GM21360 (cell line): ENCODE results near the gene OLR1.
"Not testable (repeated sequence)": the region's sequence is repeated elsewhere in the genome, so short reads cannot be mapped to it uniquely, and the experiment has no call there.

ENCODE experiments used
- ATAC-seq: cut with Tn5 transposase; IDR thresholded peaks from one replicate; pipeline ENCODE4 v1.9.1; 2021; ENCODE audit warnings: mild to moderate bottlenecking, moderate library complexity; ENCODE audit not compliant: unreplicated experiment

Gene OLR1

DNA sequence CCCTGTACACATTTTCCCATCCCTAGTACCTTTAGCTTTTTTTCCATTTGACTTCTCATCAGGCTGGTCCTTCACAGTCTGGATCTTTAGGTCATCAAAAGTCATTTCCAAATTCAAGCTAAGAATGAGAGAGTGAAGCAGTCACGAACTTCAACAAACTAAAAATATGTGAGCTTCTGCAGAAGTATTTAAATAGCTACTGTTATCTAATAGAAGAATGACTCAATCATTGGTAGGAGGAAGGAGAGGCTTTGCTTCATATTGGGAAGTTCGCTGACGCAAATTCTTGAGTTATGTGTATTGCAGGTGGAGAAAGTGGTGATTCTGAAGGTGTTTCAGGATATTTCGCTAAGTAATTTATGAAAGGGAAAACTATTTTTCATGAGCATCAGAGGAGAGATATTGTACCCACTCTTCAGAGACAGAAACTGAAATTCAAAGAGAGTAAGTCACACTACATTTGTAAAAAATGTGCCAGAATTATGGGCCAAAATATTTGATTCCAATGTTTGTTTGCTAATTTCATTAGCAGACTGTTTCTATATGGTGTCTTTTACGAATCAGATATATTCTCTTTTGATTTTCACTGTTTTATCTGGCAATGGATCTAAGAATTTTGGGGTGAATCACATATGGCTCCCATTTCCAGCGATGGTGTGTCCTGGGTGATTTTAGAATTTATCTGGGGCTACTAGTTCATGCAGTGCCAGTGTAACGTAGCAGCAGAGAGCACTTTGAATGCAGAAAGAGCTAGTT, at the start of gene OLR1:
Gene OLR1, minus strand, starts transcription at position 160 of the 756 bp plus-strand sequence. Its CDS starts 55 bp downstream, at position 105.
- no peak for ATAC-seq

DNA sequence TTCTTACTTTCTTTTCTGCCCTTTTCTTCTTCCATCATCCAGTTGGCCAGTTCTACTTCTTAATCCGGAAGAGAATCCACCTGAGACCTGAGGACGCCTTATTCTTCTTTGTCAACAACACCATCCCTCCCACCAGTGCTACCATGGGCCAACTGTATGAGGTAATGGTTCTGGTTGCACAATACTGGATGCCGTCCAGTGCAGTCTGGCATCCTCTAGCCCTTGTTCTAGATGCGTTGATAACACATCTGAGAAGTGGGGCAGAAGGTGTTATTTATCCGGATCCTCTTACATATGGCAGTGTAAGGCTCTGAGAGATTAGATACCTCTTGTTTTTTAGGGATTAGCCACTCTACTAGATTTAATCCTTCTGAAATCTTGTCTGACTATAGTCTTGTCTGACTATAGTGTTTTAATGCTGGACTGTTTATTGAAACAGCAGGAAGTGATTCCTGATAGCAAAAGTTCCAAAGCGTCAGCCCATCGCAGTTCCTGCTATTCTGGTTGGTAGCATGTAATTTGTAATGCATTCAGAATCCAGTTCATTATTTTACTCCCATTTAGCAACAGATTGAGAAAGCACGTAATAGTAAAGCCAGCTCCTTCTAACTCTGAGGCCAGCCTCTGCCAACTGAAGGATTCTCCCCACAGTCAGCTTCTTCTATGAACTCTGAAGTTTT, 48.6 kb upstream of the OLR1 start:
- ATAC-seq: no peak

DNA sequence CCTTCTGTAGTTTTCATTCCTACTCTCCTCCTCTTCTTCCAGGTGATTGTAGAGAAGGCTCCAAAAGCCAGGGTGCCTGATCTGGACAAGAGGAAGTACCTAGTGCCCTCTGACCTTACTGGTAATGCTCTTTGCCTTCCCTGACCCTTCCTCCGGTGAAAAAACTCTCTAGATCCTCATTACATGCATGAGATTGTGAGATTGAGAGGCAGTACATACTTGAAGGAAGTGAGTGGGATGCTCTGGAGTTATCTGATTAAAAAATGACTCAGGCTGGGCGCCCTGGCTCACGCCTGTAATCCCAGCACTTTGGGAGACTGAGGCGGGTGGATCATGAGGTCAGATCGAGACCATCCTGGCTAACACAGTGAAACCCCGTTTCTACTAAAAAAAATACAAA, 46.1 kb upstream of the OLR1 start:
- no peak for ATAC-seq

DNA sequence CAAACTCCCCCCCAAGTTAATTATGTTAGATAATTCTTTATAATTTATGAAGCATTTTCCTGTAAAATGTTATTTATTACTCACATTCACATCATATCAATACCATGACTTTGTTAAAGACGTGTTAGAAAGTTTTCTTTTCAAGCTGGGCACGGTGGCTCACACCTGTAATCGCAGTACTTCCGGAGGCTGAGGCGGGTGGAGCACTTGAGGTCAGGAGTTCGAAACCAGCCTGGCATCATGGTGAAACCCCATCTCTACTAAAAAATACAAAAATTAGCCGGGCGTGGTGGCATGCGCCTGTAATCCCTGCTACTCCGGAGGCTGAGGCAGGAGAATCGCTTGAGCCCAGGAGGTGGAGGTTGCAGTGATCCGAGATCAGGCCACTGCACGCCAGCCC, 44.0 kb upstream of the OLR1 start:
- ATAC-seq: not testable (repeated sequence)

DNA sequence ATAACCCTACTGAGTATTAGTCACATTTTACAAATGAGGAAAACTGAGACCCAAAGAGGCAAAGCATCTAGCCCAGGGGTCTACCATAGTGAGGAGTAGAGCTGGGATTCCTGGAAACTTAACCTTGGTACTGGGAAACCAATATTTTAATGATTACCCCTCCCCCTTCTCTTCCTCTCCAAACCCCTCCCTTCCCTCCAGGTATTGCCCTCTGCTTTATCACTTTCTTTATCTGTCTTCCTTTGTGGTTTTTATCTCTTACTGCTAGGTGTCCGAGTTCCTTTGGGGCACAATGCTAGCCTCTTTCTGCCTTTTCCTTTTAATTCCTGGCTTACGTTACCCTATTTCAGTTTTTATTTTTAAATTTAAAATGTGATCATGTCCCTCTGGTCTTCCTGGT, 43.5 kb upstream of the OLR1 start:
- no peak for ATAC-seq

DNA sequence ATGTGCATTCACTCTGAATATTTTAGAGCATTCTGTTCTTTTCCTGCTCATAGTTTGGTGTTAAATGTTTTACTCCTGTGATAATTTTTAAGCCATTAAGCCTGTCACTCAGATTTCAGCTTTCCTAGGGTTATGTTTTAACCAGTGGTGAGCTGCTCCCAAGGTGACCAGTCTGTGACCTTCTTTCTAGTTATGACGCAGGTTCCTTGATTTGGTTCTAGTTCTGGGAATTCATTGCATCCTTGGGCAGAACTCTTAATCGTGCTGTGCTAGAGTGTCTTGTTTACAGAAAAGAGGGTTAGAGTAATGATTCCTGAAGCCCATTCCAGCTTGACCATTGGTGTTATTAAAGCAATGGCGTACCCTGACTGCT, 42.9 kb upstream of the OLR1 start:
- no peak for ATAC-seq

DNA sequence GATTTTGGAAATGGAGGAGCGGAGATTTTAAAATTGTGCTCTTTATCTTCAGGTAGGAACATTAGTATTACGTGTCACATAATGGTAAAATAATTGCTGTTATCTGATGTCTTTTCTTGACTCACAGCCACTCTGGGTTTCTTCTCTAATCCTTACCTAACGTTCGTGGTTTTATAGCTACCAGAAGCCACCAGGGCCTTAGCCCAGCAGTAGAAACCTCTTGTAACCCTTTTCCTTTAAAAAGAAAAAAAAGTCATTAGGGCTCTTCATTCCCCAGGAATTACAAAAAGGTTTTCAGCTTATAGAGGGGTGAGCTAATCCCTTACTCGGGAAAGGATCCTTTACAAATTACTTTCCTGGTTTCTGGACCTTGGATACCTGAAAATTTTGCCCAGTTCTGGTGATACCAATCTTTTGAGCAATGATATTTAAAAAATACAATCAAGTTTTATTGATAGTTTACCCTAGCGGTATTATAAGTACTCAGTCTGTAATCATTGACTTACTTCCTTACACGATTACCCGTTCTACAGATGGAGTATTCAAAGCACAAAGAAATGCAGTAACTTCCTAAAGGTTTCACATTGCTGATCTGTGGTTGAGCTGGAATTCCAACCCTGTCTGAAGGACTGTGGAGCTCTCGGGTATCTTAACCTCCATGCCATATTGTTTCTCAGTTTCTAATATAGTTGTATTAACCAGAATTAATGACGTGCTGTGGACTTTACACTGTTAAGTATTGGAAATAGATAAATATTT, 42.4 kb upstream of the OLR1 start:
- ATAC-seq: no peak

DNA sequence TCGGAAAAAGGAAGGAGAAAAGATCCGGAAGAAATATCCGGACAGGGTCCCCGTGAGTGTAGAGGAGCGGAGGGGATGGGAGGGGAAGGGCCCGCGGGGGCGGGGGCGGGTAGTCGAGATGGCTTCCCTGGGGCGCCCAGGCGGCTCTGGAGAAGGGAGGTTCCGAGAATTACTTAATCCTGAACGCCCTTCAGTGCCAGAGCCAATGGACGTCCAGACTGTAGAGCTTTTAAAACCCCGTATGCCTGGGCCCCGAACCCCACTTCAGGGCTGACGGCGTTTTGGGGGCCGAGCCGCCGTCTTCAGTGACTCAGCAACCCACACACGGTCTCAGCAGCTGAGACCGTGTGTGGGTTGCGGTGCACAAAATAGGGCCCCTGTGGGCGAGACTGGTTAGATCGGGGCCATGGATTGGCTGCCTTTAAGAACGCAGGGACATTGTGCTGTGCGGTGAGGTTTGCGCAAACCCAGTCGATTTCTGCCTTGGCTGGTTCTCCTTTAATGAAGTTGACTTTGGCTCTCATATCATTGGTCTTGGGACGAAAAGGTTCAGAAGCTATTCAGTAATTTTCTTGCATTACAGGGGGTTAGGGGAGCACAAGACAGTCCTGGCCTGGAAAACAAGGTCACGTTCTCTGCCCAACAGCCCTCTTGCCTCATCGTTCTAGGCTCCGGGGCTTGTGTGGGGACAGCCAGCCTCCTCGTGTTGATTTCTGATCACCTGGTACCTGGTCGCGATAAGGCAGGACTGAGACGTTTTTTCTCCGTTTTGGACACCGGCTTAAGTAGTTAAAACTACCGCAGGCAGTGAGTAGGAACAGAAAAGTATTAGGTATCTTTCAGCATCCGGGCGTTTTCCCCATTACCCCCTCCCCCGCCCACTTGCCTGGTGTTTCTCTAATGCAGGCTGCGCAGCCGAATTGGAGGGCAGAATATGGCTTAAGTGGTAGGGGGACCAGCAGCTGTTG, 41.5 kb upstream of the OLR1 start:
- peak; percentile 54 for ATAC-seq

DNA sequence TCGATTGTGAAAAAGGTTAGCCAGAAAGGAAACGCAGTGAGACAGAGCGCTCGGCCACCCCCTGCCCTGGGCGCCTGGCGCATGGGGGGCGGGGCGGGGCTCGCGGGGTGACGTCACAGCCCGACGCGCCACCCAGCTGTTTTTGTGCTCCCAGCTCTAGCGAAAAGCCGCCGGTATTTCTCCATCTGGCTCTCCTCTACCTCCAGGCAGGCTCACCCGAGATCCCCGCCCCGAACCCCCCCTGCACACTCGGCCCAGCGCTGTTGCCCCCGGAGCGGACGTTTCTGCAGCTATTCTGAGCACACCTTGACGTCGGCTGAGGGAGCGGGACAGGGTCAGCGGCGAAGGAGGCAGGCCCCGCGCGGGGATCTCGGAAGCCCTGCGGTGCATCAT, 40.8 kb upstream of the OLR1 start, which contains the start of gene GABARAPL1:
Gene GABARAPL1, plus strand, starts transcription at position 139 of the 393 bp plus-strand sequence. Its CDS starts 253 bp downstream, at position 392.
- ATAC-seq: peak; percentile 58

DNA sequence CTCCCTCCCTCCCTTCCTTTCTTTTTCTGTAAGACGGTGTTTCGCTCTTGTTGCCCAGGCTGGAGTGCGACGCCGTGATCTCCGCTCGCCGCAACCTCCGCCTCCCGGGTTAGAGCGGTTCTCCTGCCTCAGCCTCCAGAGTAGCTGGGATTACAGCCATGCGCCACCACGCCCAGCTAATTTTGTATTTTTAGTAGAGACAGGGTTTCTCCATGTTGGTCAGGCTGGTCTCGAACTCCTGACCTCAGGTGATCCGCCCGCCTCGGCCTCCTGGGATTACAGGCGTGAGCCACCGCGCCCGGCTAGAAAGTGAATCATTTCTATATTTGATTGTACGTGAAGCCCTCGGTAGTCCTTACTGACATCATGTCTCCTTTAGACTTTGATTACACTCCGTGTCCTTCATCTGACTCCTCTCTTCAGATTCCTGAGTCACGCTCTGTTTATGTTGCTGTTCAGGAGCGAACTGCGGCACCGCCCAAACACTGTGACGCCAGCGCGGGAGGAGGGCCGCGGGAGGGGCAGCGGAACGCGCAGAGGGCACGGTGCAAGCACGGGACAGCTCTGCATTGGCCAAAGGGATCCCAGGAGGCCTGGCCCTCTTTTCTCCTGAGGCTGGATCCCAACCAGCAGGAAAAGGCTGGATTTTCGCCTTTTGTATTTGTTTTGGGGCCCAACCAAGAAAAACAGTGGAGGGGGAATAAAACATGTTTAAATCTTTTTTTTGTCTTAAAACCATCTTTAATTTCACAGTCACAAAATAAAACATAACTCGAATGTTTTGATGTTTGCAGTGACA, 40.2 kb upstream of the OLR1 start:
- peak; percentile 54 for ATAC-seq

DNA sequence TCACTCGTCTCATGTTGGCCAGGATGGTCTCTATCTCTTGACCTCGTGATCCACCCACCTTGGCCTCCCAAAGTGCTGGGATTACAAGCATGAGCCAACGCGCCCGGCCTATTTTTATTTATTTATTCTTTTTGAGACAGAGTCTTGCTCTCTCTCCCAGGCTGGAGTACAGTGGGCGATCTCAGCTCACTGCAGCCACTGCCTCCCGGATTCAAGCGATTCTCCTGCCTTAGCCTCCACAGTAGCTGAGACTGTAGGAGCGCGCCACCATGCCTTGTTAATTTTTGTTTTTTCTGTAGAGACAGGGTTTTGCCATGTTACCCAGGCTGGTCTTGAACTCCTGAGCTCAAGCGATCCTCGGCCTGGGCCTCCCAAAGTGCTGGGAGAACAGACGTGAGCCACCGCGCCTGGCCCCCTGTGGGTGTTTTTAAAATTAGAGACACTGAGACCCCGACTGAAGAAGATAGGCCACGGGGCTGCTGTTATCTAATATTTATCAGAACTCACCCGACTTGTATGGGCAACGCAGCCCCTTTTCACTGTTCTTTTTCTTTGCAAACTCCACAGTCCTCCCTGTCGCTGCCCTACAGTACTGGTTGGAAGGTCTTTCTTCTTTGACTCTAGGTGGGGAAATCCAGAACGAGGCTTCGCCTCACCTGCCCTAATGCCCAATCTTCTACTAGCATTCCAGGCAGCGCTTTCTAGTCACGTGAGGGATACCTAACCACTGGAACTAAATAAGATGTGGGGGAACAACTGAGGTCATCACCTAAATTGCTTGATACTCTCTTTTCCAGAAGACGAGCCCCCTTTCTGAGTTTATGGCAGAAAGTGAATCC, 39.4 kb upstream of the OLR1 start:
- ATAC-seq: no peak

DNA sequence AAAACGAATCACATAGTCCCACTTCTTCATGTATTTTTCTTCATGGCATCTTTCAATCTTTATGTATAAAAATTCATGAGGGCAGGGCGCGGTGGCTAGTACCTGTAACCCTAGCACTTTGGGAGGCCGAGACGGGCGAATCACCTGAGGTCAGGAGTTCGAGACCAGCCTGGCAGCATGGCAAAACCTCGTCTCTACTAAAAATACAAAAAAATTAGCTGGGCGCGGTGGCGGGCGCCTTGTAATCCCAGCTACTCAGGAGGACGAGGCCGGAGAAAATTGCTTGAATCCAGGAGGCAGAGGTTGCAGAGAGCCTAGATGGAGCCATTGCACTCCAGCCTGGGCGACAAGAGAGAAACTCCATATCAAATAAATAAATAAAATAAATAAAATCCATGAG, 38.3 kb upstream of the OLR1 start:
- no peak for ATAC-seq

DNA sequence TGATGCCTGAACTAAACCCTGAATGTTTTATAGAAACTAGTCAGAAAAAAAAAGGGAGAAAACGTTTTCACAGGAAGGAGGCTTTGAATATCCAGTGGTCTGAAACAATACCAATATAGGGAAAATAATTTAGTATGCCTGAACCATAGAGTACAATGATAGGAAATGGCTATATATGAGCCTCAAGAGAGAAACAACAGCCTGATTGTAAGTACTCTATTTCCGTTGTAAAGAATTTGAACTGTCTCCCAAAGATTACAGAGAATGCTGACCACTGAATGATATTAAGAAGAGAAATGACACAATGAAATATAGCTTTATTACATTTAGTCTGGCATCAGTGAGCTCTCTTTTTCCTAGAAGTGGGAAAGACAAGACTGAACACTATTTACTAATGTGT, 35.2 kb upstream of the OLR1 start:
- ATAC-seq: no peak

DNA sequence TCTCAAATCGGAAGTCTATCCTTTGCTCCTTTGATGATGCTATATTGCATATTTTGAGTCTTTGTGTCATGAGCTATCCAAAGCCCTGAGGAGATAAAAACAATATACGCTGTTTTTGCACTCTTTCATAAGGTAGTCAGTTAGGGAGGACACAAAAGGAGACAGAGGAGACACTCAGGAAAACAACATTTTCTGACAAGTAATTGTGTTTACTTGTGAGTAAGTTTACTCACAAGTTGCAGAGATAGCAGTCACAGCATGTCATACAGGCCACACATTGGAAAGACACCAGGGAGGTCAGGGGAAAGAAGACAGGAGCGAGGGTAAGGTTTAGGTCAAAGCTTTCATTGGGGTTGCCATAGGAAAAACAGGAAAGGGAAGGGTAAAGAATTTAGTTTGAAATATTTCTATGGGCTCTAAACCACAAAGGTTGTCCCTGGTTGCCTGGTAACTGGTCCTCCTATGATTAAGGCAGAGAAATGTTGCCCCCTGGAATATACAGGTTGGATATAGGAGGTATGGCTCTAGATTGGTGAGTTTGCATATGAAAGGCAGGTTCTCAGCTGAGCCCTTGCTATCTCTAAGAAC, 33.4 kb upstream of the OLR1 start:
- no peak for ATAC-seq

DNA sequence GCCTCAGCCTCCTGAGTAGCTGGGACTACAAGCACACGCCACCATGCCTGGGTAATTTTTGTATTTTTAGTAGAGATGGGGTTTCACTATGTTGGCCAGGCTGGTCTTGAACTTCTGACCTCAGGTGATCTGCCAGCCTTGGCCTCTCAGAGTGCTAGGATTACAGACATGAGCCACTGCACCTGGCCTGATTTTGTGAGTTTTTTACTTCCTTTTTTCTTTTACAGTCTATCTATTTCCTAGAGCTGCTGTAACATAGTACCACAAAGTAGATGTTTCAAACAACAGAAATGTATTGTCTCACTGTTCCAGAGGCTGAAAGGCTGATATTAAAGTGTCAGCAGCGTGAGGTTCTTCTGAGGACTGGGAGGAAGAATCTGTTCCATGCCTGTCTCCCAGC, 32.6 kb upstream of the OLR1 start:
- not testable (repeated sequence) for ATAC-seq

DNA sequence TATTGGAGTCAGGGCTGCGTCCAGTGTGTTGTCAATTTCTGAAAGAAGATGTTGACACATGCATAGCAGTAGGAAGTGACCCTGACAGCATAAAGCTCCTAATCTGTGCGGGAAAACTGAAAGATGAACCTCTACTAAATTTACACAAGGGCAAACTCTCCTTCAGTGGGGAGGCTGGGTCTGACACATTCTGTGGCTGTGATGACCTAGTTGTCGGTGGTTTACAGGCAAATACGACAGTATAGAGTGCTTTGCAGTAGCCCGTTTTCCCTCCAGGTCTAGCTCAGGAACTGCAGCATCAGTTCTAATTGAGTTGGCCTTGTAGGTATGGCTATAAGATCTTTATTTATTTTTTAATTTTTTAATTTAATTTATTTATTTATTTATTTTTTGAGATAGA, 25.9 kb upstream of the OLR1 start:
- ATAC-seq: no peak

DNA sequence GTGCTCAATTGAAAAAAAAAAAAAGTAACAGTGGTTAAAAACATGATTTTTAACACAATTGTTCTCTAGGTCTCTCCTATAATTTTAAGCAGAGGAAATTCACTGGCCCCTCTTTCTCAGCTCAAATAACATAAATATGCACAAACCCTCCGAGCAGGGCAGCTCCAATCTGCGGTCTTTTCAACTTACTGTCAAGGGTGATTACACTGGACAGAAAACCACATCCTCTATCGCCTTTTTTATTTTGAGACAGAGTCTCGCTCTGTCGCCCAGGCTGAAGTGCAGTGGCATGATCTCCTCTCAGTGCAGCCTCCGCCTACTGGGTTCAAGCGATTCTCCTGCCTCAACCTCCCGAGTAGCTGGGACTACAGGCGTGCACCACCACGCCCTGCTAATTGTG, 24.3 kb upstream of the OLR1 start:
- no peak for ATAC-seq

DNA sequence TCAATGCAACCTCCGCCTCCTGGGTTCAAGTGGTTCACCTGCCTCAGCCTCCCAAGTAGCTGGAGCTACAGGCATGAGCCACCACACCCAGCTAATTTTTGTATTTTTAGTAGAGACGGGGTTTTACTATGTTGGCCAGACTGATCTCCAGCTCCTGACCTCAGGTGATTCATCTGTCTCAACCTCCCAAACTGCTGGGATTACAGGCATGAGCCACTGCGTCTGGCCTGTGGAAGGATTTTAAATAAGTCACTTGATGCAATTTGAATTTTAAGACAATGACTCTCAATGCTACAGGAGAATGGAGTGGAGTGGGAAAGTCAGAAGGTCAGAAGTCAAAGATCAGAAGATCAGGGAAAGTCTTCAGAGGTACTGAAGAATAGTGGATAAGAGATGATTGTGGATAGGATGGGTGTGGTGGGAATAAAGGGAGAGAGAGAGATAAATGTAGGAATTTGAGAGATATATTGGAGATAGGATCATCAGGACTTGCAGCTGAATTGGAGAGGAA, 22.3 kb upstream of the OLR1 start:
- no peak for ATAC-seq
